NK-92 treated with Interleukin-12 subunit alpha and Interleukin-12 subunit beta, amount 100 ng/mL, for 24 hours (cell line): ENCODE measurements around the gene ERBB2.
A peak's percentile ranks its signal among the peaks of the same experiment; 100 is the strongest.
"Not testable (repeated sequence)": the region's sequence is repeated elsewhere in the genome, so short reads cannot be mapped to it uniquely, and the experiment has no call there.

Source experiments
- DNase-seq: peaks from one replicate; lab custom pipeline; 2025; lab: John Stamatoyannopoulos, UW

Gene ERBB2

GRCh38 chr17:39763051-39763820, 63.4 kb downstream of the ERBB2 start:
- DNase-seq = no peak

GRCh38 chr17:39764171-39764570, 64.3 kb downstream of the ERBB2 start:
- DNase-seq = not testable (repeated sequence)

DNA sequence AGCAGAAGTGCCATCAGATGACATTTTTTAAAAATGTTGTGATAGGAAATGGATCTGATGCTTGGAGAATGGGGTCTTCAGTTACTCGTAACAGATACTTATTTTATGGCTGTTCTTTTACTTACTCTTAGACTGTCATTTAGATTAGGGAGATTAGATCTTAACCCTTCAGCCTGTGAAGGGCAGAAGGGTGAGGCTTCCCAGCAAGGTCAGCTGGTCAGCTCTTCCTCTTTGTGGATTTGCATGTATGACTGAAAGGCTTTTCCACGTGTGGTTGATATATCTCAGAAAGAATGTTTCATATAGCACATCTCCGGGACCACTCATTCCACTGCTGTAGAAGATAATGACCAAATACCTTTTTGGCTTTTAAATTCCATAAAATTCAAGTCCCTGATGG, 65.3 kb downstream of the ERBB2 start:
- DNase-seq = no peak

DNA sequence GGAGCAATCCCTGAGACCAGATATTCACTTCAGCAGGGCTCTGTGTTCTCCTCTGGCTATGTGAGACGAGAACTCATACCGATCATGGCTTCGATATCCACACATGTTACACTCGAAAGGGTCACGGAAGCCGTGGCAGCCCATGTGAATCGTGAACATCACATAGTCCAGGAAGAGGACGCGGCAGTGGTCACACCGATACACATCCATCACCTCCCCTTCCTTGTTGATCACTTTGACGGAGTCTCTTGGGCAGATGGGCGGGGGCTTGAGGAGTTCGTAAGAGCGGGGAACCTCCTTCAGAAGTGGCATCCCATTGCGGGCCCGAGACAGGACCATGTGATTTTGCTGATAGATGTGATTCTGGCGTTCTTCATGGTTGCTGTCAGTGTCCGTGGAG, 65.9 kb downstream of the ERBB2 start:
- no peak for DNase-seq

DNA sequence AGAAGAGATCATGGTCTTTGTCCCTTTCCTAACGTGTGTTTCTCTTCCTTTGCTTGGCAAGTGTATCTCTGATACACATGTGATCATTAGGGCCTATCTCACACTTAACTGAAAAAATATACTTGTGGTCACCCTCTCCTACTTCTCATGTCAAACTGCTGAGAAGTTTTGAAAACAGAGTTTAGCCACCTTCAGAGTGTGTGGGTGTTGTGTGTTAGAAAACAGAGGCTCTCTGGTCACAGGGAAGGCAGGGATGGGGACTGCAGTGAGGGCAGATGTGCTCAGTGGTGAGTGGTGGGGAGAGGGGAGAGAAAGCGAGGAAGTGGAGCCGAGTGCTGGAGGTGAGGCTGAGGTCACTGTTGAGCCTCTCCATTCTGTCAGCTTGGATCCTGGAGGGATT, 67.3 kb downstream of the ERBB2 start:
- DNase-seq = peak; percentile 34

DNA sequence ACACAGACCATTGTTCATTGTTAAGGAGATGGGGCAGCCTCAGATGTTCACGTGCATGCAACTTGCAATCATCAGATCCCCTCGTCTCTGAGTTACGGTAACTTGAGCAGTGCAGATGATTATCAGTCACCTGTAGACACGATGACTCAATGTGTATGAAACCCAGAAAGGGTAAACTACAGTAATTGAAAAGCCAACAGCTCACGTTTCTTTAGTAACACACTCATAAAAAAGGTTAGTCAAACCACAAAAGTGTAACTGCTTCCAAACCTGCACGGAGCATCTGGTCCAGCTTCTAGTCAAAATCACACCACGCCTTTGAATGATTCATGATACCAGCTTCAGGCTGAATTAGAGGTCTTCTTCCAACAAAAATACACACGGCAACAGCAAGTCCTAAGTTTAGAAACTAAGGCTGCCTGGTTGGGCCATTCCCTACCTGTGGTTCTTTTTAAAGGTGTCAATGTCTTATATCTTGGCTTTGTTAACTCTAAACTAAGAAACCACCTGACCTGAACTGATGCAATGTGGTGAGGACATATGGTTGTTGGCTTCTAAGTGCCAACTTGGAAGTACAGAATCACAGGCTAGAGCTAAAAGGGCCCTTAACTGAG, 70.2 kb downstream of the ERBB2 start:
- peak; percentile 45 for DNase-seq

DNA sequence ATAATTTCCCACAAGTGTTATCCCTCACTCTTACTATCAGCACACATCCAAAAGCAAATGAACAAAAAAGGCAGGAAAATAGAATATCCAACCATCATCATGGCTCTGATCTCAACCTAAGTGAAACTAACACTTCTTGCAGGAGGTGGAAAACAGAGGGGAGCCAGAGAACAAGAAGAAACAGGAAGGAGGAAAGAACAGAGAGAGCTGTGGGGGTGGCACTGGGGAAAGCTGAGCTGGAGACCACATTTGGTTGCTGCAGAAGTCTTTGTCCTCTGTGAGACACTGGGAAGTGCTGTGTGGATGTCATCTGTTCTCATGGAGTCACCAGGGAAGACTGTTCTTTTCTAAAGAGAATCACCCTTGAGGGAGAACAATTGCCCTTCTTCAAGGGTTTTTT, 72.6 kb downstream of the ERBB2 start:
- DNase-seq = no peak

GRCh38 chr17:39772987-39773934, 73.4 kb downstream of the ERBB2 start:
- DNase-seq = no peak

DNA sequence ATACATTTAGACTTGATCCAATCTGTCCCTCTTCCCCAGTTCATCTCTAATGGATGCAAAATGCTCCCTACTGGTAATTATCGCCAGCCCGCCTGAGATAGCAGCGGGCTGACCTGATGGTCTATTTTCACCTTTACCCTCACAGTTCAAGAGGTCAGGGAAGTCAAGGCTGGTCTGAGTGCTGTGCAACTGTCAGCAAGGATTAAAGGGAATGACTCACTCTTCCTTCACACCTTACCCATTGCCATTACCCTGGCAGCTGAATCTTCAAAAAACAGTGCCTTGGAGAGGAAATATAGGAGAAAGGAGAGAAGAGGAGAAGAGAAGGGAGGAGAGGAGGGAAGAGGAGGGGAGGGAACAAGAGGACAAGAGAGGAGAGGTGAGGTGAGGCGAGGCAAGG, 74.2 kb downstream of the ERBB2 start:
- peak; percentile 48 for DNase-seq

DNA sequence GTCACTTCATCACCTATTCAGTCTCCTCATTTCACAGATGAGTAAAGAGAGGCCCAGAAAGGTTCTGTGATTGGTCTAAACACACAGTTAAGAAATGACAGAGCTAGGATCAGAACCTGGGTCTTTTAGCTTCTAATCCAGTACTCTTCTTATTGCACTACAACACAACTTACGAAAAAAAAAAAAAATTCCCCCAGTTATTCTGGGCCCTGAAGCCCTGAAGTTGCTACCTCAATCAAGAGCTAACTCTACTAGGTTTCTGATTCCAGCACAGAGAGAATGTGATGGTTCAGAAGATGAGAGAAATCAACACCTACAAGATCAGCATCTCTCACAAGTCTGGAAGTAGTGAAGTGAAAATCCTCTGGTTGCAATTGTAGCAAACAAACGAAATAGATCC, 75.2 kb downstream of the ERBB2 start:
- DNase-seq = no peak

GRCh38 chr17:39776252-39776651, 76.4 kb downstream of the ERBB2 start:
- no peak for DNase-seq

GRCh38 chr17:39777534-39778365, 77.9 kb downstream of the ERBB2 start:
- no peak for DNase-seq
